ENCODE results near the gene GPS2. TPM values are rescaled to one million over a fixed set of nuclear protein-coding genes. Genes with fewer than 3 reads are reported as not detected.

GPS2 gene
- polyA plus RNA-seq, 1 donor (not counting 4 experiments of a cell fraction or from before 2014, with no cell fraction given), result 24.7 TPM

DNA sequence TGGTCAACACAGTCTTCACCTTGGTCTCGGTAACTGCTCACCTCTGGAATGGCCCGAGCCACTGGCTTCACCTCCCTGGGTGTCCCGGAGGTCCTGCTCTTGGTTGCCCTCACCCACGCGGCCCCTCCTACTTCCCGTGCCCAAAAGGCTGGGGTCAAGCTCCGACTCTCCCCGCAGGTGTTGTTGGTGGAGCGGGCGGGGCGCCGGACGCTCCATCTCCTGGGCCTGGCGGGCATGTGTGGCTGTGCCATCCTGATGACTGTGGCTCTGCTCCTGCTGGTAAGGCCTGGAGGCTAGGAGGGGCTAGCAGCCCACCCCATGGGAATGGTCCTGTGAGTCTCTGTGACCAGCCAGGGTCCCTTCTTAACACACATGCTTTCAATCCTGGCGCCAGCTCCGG, 30.2 kb downstream of the GPS2 start:
- FAIRE-seq (no peak), DNase-seq (ENCODE audit: low read depth, low spot score) (no peak)
- Histone ChIP-seq H3K36me3 (ENCODE audit: control insufficient read depth in 2 of 2, extremely low read depth in 1 of 2, insufficient read depth in 2 of 2, low read length in 2 of 2) (no peaks in the 10 kb centered on the region), H3K9me1 (ENCODE audit: control insufficient read depth, extremely low read depth, insufficient read depth, low read length) (no peaks in the 10 kb centered on the region), H4K20me1 (ENCODE audit: control insufficient read depth, extremely low read depth, insufficient read depth, low read length) (no peaks in the 10 kb centered on the region), H3K9me3 (ENCODE audit: control insufficient read depth, low read depth, low read length) (no peaks in the 10 kb centered on the region), H3K4me1 (ENCODE audit: control insufficient read depth, extremely low read depth, insufficient read depth, low read length) (peaks cover 15% of the 10 kb centered on the region), H3K9ac (ENCODE audit: control insufficient read depth, extremely low read depth, insufficient read depth, low read length) (no peak overlapping the region), H3K27me3 (ENCODE audit: control insufficient read depth, extremely low read depth, insufficient read depth, low read length) (peaks cover 46% of the 10 kb centered on the region), H3K79me2 (ENCODE audit: control insufficient read depth, insufficient read depth, low read length) (no peaks in the 10 kb centered on the region), H3K4me2 (ENCODE audit: control insufficient read depth, extremely low read depth, insufficient read depth, low read depth, low read length) (no peak overlapping the region), H2AFZ (ENCODE audit: control insufficient read depth, low read length) (no peak overlapping the region), H3K4me3 (ENCODE audit: control insufficient read depth in 2 of 3, extremely low read depth in 1 of 3, insufficient read depth in 2 of 3, low read depth in 1 of 3, low read length in 3 of 3) (no peak overlapping the region), H3K27ac (ENCODE audit: control insufficient read depth, insufficient read depth, low read length) (no peak overlapping the region)
- no peak for TF ChIP-seq EZH2 (IDR thresholded peaks at IDR 0.05; ENCODE audit: low read length)
- TF ChIP-seq, protein P1, sequence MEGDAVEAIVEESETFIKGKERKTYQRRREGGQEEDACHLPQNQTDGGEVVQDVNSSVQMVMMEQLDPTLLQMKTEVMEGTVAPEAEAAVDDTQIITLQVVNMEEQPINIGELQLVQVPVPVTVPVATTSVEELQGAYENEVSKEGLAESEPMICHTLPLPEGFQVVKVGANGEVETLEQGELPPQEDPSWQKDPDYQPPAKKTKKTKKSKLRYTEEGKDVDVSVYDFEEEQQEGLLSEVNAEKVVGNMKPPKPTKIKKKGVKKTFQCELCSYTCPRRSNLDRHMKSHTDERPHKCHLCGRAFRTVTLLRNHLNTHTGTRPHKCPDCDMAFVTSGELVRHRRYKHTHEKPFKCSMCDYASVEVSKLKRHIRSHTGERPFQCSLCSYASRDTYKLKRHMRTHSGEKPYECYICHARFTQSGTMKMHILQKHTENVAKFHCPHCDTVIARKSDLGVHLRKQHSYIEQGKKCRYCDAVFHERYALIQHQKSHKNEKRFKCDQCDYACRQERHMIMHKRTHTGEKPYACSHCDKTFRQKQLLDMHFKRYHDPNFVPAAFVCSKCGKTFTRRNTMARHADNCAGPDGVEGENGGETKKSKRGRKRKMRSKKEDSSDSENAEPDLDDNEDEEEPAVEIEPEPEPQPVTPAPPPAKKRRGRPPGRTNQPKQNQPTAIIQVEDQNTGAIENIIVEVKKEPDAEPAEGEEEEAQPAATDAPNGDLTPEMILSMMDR (optimal IDR thresholded peaks at IDR 0.05 in 1 of 3, IDR thresholded peaks at IDR 0.05 in 1 of 3, conservative IDR thresholded peaks at IDR 0.05 in 1 of 3; ENCODE audit: extremely low read depth in 1 of 3, insufficient read depth in 2 of 3, low read length in 3 of 3), result no peak
- dilution Hi-C loops (cut with MboI; ENCODE audit: extremely low pct_ligation_motif_present, low sequenced_read_pairs), result no loop called here

DNA sequence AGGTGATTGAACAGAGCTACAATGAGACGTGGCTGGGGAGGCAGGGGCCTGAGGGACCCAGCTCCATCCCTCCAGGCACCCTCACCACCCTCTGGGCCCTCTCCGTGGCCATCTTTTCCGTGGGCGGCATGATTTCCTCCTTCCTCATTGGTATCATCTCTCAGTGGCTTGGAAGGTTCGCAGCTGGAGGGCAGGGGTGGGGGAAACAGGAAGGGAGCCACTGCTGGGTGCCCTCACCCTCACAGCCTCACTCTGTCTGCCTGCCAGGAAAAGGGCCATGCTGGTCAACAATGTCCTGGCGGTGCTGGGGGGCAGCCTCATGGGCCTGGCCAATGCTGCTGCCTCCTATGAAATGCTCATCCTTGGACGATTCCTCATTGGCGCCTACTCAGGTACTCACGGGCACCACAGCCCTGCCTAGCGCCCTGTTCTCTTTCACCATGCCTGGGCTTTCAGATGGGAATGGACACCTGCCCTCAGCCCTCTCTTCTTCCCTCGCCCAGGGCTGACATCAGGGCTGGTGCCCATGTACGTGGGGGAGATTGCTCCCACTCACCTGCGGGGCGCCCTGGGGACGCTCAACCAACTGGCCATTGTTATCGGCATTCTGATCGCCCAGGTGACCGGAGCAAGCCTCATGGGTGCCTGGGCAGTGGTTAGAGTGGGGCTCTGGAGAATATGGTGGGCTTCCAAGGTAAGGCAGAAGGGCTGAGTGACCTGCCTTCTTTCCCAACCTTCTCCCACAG, 31.5 kb downstream of the GPS2 start:
- Histone ChIP-seq H3K79me2 (ENCODE audit: control insufficient read depth, insufficient read depth, low read length) (no peaks in the 10 kb centered on the region), H3K4me1 (ENCODE audit: control insufficient read depth, extremely low read depth, insufficient read depth, low read length) (peaks cover 16% of the 10 kb centered on the region), H3K9me1 (ENCODE audit: control insufficient read depth, extremely low read depth, insufficient read depth, low read length) (no peaks in the 10 kb centered on the region), H3K4me3 (ENCODE audit: control insufficient read depth in 2 of 3, extremely low read depth in 1 of 3, insufficient read depth in 2 of 3, low read depth in 1 of 3, low read length in 3 of 3) (no peak overlapping the region), H3K9me3 (ENCODE audit: control insufficient read depth, low read depth, low read length) (no peaks in the 10 kb centered on the region), H3K9ac (ENCODE audit: control insufficient read depth, extremely low read depth, insufficient read depth, low read length) (no peak overlapping the region), H3K27me3 (ENCODE audit: control insufficient read depth, extremely low read depth, insufficient read depth, low read length) (peaks cover 46% of the 10 kb centered on the region), H4K20me1 (ENCODE audit: control insufficient read depth, extremely low read depth, insufficient read depth, low read length) (no peaks in the 10 kb centered on the region), H3K36me3 (ENCODE audit: control insufficient read depth in 2 of 2, extremely low read depth in 1 of 2, insufficient read depth in 2 of 2, low read length in 2 of 2) (no peaks in the 10 kb centered on the region), H3K27ac (ENCODE audit: control insufficient read depth, insufficient read depth, low read length) (no peak overlapping the region), H2AFZ (ENCODE audit: control insufficient read depth, low read length) (no peak overlapping the region), H3K4me2 (ENCODE audit: control insufficient read depth, extremely low read depth, insufficient read depth, low read depth, low read length) (no peak overlapping the region)
- no peak for TF ChIP-seq EZH2 (IDR thresholded peaks at IDR 0.05; ENCODE audit: low read length)
- TF ChIP-seq, protein P1 (optimal IDR thresholded peaks at IDR 0.05 in 1 of 3, IDR thresholded peaks at IDR 0.05 in 1 of 3, conservative IDR thresholded peaks at IDR 0.05 in 1 of 3; ENCODE audit: extremely low read depth in 1 of 3, insufficient read depth in 2 of 3, low read length in 3 of 3), result no peak
- dilution Hi-C loops (cut with MboI; ENCODE audit: extremely low pct_ligation_motif_present, low sequenced_read_pairs), result no loop called here
- no peak for FAIRE-seq
- DNase-seq (ENCODE audit: low read depth, low spot score), result no peak

Measured in keratinocyte (primary cell).